GM19438 (cell line): ENCODE results near the gene EIF4G3.
"Not testable (repeated sequence)": the region's sequence is repeated elsewhere in the genome, so short reads cannot be mapped to it uniquely, and the experiment has no call there.

Experiments used
- ATAC-seq: cut with Tn5 transposase; IDR thresholded peaks from one replicate; pipeline ENCODE4 v1.9.1; 2021; ENCODE audit warnings: low read depth; ENCODE audit not compliant: unreplicated experiment

Gene EIF4G3

DNA sequence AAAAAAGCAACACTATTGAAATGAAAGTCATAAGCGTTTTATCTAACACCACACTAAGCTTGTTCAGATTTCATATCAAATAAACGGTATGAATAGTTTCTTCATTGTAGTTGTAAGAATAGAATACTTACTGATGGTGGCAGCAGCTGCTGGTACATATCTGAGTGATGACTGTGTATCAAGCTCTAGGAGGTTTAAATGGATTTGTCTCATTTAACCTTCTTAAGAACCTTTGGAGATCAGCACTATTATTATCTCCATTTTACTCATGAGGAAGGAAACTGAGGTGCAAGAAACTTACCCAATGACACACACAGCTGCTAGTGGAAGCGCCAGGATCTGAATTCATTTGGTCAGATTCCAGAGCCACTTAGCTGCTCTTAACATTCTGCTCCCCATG lies 104.0 kb downstream of the EIF4G3 start:
- ATAC-seq, result no peak

DNA sequence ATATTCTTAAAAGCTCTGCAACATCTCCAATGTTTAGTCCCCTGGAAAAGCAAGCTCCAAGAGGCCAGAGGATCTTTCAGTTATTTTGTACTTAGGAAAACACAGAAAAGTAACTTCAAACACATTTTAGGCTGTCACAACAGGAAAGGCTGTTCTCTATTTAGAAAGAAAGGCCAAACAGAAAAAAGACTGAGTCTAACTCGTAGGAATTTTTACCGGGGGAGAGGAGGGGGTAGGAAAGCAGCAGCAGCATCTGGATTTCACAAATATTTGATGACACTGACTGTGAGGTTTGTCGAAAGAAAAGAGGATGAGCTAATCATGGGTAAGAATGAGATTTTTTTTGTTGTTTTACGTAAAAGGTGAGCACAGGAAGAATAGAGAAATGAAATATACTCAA lies 107.1 kb downstream of the EIF4G3 start:
- ATAC-seq, result no peak

DNA sequence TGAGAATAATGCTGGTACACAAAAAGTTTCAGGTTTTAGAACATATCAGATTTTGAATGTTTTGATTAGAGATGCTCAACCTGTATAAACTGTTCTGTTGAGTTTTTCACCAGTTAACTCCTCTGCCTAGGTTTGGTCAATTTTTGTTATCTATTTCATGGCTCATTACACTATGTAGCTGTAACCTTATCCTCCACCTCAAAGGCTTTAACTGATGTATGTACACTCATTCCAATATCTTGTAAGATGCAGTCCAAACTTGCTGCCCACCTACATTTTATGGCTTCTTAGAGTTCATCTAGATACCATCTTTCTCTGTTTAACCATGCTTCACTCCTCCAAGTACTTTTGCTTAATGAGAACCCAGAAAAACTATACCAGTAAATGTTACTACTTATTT lies 107.8 kb downstream of the EIF4G3 start:
- ATAC-seq, result no peak

DNA sequence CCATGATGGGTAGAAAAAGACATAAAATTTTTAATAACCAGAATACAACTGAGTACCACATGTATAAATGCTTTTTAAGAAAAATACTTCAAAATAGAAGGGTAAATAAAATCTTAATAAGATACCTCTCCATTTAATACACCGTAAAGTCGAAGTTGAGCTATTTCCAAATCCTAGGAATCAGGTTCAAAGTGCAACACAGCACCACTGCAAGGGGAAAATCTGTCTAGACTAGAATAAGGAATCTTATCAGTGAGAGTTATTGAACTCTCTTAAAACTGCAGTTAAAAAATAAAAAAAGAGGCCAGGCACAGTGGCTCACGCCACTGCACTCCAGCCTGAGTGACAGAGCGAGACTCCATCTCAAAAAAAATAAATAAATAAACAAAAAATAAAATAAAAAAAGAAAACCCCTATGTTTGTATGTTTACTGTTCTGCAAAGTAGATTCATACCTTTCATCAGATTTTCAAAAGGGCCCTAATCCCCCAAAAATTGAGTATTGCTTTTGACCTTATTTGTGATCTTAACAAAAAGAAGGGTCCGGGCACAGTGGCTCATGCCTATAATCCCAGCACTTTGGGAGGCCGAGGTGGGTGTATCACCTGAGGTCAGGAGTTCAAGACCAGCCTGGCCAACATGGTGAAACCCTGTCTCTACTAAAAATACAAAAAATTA lies 109.0 kb downstream of the EIF4G3 start:
- ATAC-seq, result no peak

DNA sequence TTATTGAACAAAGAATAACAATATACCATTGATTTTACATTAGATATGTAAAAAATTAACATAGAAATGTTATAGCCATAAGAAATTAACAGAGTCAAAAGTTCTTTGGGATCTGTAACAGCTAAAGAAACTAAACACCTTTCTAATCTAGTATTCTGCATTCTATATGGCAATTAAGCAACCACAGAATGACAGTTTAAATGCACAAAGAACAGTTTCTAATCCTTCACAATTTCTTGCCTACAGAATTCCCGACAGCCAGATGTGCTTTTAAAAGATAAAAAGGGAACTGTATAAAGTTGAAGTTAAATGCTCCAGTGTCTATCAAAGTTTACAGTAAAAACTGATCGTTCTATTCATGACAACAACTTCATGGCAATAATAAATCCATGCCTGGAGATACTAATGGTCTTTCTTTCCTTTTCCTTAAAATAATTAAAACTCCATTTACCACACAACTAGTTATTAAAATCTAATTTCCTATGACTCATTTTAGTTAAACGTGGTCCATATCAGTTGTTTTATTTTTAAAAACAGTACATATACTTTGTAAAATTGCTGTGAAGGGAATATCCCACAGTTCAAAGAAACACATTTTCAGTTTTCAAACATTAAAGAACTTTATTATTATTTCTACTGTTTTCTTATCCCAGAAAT lies 110.2 kb downstream of the EIF4G3 start:
- ATAC-seq, result no peak

DNA sequence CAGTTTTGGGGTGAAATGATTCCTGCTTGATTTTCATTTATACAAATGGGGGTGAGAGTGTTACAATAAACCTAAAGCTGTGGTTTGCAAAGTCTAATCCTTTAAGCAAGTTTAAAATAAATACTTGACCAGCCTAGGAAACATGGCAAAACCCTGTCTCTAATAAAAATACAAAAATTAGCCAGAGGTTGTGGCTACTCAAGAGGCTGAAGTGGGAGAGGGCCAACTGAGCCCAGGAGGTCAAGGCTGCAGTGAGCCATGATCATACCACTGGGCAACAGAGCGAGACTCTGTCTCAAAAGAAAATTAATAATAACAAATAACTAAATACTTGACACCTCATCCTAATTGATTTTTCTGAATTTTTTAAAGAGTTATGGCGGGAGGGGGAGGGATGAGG lies 110.8 kb downstream of the EIF4G3 start:
- no peak for ATAC-seq

DNA sequence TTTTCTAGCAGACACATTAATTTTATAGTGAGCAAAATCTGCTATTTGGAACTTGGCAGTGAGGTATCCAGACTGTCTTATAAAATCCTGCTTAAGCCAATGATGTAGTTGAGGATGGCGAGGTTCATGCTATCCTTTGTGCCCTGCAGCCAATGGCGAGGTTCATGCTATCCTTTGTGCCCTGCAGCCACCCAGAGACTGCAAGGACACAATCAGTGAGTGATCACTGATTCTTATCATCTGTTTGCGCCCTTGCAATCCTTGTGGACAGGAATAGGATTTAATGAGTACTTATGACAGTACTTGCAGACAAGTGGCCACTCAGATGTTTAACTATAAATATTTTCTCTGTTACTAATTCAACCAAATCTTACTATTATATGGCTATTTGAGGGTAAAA lies 112.6 kb downstream of the EIF4G3 start:
- ATAC-seq, result no peak

DNA sequence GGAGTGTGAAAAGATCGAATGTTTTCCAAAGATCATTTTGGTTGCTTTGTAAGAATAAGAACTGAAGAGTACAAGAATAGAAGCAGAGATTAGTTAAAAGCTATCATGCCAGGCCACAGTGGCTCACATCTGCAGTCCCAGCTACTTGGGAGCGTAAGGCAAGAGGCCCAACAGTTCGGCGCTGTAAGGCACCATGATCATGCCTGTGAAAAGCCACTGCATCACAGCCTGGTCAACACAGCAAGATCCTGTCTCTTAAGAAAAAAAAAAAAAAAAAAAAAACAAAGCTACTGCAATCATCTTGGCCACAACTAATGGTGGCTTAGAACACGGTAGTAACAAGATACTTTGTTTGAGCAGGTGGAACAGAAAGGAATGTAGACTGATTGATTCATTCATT lies 116.2 kb downstream of the EIF4G3 start:
- no peak for ATAC-seq

DNA sequence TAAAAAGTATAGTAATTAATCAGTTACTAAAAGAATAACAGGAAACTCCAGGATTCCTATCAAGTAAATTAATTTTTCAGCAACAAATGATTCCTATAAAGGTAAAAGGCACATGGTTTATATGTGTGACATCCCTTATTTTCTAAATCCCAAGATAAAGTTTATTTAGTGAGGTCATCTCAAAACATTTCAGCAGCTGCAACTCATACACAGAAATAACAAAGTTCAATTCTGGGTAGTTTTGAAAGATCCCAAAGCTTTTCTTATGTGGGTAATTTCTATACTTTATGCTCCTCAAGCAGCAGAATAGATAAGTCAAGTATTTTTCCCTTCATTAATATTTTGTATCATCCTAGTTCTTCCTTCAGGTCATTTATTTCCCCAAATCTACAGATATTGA lies 117.7 kb downstream of the EIF4G3 start:
- no peak for ATAC-seq

DNA sequence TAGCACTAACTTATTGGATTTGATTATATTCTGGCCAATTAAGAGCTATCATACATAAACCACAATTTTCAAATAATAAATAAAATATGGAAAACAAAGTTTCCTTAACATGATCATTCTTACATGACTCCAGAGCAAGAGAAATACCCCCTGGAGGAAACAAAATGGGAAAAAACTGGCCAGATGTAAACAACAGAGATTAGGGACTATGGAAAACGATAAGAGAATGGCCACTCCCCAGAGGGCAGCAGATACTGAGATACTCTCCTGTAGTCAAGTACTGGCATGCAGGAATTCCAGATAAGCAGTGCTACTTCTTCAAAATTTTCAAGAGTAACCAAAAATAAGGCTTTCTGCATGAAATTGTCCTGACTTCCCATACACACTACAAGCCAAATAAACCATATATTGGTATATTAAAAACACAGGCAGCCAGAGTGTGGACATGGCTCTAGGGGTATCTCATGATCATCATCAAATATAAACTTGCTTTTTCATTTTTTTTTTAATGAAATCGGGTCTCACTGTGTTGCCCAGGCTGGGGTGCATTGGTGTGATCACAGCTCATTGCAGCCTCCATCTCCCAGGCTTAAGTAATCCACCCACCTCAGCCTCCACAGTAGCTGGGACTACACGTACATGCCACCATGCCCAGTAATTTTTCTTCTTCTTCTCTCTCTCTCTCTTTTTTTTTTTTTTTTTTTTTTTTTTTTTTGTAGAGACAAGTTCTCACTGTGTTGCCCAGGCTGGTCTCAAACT lies 118.5 kb downstream of the EIF4G3 start:
- ATAC-seq, result no peak

DNA sequence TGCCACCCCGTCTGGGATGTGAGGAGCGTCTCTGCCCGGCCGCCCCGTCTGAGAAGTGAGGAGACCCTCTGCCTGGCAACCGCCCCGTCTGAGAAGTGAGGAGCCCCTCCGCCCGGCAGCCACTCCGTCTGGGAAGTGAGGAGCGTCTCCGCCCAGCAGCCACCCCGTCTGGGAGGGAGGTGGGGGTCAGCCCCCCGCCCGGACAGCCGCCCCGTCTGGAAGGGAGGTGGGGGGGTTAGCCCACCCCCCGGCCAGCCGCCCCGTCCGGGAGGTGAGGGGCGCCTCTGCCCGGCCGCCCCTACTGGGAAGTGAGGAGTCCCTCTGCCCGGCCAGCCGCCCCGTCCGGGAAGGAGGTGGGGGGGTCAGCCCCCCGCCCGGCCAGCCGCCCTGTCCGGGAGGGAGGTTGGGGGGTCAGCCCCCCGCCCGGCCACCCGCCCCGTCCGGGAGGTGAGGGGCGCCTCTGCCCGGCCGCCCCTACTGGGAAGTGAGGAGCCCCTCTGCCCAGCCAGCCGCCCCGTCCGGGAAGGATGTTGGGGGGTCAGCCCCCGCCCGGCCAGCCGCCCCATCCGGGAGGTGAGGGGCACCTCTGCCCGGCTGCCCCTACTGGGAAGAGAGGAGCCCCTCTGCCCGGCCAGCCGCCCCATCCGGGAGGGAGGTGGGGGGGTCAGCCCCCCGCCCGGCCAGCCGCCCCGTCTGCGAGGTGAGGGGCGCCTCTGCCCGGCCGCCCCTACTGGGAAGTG lies 123.3 kb downstream of the EIF4G3 start:
- ATAC-seq, result not testable (repeated sequence)

DNA sequence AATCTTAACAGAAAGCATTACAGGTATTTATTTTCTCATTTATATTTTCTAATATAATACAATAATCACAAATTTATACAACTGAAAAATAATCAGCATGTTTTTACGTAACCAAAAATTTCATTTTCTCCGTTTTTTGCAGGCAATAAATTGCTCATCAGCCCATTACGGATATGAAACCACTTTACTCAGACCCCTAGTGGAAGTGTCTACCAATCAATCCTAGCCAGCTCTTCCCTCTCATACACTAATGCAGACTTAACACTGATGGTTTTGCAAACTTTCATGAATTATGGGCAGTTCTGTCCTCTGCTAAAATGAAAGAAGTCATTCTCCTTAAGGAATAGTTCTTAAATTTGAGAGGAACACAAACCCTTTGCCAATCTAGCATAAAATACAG lies 124.7 kb downstream of the EIF4G3 start:
- ATAC-seq, result no peak

DNA sequence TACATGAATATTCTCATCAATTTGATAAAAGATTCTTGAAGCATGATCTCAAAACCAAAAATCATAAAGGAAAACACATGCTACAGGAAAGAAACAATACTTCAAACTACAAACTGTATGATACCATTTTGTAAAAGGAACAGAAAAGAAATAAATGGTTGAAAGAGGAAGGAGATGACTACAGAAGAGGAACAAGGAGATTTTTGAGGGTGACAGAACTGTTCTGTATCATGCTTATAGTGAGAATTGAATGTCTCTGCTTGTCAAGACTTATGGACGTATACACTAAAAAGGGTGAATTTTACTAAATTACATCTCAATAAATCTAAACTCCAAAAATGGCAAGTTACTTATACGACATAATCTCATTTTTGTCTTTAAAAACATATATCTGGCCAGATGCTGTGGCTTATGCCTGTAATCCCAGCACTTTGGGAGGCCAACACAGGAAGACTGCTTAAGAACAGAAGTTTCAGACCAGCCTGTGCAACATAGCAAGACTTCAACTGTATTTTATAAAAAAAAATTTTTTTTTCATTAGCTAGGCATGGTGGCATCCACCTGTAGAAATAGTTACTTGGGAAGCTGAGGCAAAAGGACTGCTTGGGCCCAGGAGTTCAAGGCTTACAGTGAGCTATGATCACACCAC lies 125.4 kb downstream of the EIF4G3 start:
- no peak for ATAC-seq

DNA sequence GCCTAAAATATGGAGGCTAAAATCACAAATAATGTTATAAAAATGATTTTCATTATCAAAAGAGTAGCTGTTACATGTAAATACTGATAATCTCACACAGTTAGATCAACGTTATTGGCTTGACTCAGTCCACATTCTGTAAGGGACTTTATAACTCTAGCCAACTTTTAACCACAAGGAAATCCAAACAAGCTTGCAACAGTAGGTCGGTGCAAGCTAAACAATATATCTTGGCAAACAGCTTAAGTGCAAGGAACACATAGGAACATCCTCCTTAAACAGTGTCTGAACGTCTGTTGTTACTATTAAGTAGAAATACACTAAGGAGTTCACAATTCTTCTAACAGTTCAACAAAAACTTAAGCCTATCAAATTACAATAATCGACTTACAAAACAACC lies 126.7 kb downstream of the EIF4G3 start:
- no peak for ATAC-seq

DNA sequence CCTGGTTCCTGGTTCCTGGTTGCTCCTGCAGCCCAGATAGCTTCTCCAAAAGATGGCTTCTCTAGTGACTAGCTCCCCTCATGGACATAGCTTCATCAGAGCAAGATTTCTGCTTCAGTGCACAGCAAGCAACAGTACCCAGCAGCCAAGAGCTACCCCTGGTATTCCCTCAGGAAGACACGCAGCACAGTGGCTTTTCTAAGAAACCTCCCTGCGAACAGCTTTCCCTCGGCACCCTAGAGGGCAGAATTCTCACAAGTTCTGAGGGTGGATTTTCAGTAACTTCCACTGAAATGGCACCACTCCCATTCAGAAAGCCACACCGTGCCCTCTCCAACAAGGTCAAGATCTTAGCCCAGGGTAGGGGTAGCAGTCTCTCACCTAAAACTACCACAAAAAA lies 128.2 kb downstream of the EIF4G3 start:
- no peak for ATAC-seq

DNA sequence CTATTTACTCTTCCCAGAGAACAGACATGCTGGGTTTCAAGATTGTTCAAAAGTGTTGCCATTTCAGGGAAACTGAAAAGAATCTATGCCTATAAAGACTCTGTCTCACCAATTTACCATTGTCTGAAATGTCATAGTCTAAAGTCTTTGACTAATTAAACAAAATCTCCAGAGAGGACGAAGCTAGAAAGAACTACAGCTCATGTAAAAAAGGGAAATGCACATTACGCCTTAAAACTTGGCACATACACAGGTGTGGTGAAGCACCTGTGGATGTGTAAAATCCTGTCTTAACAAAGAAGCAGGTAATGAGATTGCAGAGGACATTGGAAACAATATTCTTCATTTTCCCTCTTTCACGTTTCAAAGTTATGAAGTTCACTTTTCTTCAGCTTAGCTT lies 130.6 kb downstream of the EIF4G3 start:
- ATAC-seq, result no peak

DNA sequence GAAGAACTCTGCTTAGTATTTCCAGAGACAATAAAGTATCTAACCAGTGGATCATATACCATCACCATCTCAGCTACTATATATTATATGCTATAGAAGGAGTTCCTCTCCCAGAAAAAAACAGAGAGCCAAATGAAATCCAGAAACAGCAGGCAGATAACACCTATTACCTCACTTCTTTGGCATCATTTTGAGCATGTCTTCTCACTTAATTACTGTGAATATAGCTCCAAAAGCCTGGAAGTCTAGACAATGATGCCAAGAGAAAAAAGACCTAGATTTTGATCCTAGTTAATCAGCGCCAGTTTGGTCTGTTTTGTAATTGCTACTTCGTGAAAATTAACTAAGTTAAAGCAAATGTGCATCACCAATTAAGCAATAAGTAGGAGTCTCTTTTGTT lies 131.3 kb downstream of the EIF4G3 start:
- no peak for ATAC-seq

DNA sequence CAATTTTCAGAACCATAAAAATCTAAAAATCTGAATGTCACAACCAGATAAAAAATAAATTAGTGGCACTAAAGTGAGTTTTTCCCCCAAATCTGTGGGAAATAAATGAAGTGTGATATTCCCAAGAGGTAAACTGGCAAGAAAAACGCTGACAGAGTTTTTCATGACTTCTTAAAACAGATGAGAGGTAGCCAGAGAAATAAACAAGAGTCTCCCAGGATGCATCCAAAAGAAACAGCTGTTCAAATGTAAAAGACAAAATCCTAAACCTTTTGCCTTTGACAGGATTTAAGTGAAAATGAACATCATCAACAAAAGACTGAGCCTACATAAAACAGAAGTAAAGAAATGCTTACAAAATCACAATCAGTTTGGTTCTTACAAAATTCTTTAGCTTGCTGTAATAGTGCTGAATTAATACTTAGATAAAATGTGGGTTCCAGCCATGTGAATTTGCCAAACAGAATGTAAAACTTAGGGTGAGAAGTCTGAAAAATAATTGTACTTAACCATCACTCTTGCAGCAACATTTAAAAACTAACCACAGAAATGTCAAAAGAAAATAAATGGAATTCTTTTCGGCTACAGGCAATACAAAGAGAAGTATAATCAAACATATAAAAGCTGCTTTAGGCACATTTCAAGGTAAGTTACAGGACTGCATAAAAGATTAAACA lies 133.6 kb downstream of the EIF4G3 start:
- no peak for ATAC-seq

DNA sequence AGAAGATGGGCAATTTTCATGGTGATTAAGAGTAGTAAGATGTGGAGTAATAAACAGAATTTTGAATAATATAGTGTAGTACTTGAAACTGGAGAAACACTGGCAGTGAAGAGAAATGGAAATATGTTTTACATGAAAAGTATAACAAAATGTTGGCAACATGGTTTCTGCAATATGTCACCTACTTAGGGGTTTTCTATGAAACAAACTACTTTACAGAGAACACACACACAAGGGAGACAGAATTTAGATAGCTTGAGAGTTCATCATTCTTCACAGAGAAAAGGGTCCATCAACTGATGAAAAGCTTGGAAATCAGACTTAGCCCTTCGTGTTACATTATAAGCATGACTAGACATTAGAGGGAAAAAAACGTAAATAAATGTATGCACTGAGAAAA lies 135.2 kb downstream of the EIF4G3 start:
- no peak for ATAC-seq

DNA sequence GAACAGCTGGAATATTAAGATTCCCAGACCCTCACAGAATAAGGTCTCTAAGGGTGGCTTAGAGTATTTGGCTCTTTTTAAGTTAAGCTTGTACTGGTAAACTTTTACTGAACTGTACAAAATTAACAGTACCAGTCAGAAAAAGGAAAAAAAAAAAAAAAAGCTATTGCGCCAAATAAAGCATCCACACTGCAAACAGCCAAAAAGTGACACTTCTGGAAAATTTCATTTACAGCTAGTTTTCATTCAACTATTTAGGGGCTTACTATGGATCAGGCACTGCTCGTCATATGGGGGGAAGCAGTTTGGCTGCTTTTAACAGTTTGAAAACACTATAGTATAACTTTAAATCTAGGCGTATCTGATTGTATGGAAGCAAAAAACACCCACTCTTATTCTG lies 139.6 kb downstream of the EIF4G3 start:
- no peak for ATAC-seq
